ENCODE results near the gene HSF4.

Gene HSF4

DNA sequence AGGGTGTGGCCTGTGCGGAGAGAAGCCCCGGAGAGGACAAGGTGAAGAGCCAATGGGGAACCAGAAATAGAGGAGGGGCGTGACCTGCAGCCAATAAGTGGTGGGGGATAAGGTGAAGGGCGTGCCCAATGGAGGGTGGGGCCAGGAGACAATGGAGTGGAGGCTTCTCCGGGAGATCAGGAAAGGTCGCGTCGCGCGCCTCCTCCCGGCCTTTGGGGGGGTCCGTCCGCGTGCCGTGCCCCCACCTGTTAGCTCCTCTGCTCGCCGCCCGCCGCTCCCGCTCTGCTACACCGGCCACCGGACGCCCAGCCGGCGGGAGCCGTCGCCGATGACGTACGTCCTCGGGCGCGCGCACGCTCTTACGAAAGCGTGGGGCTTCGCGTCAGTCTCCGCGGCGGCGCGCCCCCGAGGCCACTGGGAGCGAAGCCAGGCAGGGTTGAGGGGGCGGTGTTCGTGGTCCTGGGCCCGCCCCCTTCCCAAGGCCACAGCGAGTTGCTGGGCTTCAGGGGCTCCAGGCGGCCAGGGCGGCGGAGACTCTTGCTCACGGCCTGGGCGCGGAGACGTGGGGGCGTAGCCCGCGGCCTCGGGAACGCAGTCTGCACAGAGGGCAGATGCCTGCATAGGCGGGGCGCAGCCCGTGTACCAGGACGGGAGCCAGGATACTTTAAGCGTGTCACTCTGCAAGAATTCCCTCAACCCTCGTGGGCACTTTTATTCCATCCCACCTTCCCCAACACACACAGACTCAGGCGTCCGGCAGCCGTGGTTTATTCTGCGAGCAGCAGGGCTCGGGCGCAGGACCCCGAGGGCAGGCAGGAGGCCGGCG, 19.3 kb downstream of the HSF4 start, which contains the start of gene MATCAP1:
MATCAP1 (minus strand) TSS at position 337 of the 826 bp plus-strand sequence. CDS start 3,353 bp downstream, outside the sequence.
- in situ Hi-C loops (cut with HindIII; ENCODE audit: low sequenced_read_pairs) = no loop called here

DNA sequence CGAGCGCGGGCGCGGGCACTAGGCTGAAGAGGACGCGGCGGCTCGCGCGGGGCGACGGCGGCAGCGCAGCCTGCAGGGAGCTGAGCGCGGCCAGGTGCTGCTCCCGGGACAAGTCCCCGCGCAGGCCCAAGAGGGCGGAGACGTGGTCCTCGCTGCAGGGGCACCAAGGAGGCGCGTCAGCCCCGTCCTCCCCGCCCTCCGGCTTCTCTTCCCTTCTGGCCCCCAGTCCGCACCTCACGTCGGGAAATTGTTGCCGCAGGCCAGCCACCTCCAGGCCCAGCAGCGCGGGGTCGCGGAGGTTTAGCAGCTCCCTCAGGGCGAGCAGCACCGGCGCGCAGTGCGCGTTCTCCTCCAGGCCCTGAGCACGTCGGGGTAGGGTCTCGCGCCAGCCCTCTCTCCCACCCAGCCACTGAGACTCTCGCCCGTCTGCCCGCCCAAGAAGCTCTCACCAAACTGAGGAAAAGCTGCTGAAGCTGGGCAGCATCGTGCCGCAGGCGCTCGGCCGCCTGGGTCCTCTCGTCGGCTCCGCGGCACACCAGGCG, 20.0 kb downstream of the HSF4 start:
- in situ Hi-C loops (cut with HindIII; ENCODE audit: low sequenced_read_pairs) = no loop called here

DNA sequence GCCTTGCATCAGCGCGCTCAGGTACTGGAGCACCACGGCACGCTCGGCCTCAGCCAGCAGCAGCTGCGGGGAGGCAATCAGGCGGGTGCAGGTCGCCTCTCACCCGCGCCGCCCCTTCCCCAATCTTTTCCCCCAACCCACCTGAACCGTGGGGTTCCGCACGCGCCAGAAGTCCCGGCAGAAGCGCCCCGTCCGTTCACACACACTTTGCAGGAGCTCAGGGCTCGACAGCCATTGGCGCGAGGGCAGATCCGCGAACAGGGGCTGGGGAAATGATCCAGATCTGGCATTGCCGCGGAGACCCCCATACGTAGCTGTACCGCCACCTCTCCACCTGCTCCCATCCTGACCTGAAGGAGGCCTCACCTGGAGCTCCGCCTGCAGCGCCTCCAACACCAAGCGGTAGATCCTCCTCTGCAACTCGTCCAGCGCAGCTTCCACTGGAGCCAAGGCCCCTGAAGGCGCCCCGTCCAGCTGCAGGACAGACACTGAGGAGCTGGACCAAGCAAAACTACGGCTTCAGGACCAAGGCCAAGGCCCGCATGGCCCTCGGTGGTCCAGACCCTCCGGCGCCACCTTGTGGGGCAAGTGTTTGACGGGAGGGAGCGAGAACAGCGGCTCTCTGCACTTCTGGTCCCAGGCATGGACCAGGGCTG, 20.6 kb downstream of the HSF4 start:
- in situ Hi-C loops (cut with HindIII; ENCODE audit: low sequenced_read_pairs) = no loop called here

DNA sequence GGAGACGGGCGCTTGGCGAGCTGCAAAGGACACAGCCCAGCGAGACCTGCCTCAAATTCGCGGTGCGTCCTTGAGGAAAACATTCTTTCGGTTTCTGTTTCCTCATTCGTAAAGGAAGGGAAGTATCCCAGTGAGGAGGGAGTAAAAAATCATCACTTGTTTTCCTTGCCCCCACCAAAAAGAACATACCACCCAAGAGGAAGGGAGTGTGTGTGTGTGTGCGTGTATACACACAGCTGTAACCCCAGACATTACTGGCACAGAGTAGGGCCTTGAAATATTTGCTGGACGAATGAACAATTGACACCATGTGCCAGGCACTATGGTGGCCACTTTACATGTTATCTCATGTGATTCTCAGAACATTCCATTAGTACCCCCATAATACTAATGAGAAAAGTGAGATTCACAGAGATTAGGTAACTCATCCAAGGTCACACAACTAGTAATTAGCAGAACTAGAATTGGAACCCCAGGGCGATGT, 21.1 kb downstream of the HSF4 start:
- in situ Hi-C loops (cut with HindIII; ENCODE audit: low sequenced_read_pairs) = no loop called here

DNA sequence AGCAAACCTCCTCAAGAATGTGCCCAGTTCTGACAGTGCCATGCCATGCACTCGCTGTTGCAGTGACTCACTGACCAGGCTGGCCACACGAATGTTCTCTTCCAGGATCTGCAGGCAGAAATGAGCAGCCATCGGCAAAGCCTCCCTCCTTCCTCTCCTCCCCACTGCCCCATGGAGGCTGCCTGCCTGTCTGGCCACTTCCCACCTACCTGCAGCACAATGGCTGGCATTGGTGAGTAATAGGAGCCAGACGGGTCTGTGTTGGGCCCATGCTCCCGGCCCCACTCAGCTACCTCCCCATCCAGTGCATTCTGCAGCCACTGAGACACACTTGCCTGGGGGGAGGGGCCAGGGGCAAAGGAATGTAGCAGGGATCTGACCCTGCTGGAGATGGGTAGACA, 22.0 kb downstream of the HSF4 start:
- in situ Hi-C loops (cut with HindIII; ENCODE audit: low sequenced_read_pairs) = no loop called here

DNA sequence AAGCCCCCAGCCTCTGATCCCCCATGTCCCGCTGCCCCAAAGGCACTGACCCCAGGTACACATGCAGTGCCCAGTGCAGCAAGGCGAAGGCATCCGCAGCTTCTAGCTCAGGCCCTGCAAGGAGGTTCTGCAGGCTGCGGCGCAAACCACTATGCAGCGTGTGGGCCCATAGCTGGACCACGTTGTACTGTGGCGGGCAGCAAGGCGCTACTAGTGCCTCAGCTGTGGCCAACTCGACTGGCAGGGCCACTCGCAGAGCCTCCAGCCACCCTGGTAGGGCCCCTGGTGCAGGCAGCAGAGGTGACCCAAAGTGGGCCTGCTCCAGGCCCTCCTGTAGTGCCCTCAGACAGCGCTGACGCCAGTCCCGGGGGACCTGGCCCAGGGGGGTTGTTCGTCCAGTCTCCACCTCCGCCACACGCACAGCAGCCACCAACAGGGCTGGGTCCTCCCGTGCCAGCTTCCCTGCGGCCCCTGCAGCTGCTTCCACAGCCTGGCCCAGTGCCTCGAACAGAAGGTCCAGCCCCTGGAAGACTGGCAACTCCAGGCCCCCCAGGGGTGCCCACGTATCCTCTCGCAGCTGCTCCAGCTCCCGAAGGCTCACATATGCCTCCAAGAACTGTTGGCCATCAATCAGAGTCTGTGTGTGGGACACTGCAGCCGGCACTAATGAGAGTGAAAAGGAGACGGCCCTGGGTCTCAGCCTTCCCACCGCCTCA, 22.8 kb downstream of the HSF4 start:
- in situ Hi-C loops (cut with HindIII; ENCODE audit: low sequenced_read_pairs) = no loop called here

DNA sequence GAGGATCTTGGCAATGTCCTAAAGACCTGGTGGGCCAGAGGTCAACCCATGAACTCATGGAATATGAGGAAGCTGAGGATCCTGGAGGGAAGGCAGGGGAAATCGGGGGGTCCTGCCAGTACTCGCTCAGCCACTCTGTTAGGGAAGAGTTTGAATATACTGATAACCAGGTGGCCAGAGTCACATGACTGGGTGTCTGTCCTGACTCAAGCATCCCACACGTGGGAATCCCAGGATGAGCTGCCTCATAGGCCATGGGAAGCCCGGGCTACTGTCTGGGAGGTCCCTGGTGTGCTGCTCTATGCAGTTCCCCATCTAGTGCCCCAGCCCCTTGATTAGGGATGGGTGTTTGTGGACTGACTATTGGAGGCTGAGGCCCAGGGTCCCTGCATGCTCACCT, 23.8 kb downstream of the HSF4 start:
- in situ Hi-C loops (cut with HindIII; ENCODE audit: low sequenced_read_pairs) = no loop called here

DNA sequence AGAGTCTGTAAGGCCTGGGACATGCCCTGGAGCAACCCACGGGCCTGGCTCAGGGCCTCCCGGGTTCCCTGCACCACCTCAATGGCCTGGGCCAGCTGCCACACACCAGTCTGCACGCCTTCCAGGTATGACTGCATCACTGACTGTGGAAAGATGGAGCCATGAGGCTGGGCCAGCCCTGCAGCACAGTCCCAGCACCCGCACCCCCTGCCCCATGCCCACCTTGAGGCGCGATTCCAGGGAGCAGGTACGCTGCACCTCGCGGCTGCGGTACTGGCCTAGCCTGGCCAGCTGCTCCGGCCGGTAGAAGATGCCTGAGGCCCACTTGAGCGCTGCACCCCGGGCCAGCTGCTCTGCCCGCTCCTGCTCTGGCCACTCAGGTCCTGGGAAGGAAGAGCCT, 24.3 kb downstream of the HSF4 start:
- in situ Hi-C loops (cut with HindIII; ENCODE audit: low sequenced_read_pairs) = no loop called here

DNA sequence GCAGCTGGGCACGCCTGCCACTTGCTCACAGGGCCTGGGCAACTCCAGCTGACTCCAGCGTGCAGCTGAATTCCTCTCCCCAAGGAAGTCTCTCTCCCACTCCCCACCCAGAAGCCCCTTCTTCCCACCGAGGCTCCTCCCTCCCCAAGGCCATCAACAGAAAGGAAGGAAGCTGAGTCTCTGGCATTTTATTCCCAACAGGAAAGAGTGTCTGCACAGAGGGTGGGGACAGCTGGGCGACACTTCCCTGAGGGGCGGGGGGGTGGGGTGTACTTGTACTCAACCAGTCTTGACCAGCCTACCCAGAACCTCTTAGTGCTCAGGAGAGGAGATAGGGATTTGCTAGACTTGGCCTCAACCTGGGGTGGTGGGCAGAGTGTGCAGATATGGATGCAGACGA, 25.5 kb downstream of the HSF4 start, which contains the start of gene EXOC3L1:
EXOC3L1 (minus strand) TSS at position 96 of the 400 bp plus-strand sequence. CDS start 460 bp downstream, outside the sequence.
- in situ Hi-C loops (cut with HindIII; ENCODE audit: low sequenced_read_pairs) = no loop called here

DNA sequence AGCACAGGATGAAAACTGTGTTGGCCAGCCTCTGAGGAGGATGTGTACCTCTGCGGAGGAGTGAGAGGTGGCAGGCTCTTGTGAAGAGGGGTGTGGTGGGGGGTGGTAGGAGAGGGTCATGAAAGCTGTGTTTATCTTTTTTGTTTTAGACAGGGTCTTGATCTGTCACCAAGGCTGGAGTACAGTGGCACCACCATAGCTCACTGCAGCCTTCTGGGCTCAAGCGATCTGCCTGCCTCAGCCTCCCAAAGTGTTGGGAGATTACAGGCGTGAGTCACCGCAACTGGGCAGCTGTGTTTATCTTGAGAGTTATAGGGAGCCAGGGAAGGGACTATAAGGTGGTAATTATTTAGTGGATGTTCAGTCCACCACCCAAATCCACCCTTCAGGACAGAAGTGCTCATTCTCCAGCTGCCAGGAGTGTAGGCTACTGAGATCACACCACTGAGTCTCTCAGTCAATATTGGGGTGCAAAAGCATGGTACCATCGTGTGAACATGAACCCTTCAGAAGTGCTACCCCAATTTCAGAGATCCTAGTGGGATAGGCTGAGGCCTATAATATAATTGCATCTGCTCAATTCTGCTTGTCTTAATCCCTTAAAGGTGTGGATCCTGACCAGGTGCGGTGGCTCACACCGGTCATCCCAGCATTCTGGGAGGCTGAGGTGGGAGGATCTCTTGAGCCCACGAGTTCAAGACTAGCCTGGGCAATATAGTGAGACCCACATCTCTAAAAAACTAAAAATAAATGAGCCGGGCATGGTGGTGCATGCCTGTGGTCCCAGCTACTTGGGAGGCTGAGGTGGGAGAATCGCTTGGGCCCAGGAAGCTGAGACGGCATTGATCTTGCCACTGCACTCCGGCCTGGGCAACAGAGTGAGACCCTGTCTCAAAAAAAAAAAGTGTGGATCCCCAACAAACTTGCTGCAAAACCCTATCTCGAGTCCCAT, 26.2 kb downstream of the HSF4 start:
- in situ Hi-C loops (cut with HindIII; ENCODE audit: low sequenced_read_pairs) = no loop called here

DNA sequence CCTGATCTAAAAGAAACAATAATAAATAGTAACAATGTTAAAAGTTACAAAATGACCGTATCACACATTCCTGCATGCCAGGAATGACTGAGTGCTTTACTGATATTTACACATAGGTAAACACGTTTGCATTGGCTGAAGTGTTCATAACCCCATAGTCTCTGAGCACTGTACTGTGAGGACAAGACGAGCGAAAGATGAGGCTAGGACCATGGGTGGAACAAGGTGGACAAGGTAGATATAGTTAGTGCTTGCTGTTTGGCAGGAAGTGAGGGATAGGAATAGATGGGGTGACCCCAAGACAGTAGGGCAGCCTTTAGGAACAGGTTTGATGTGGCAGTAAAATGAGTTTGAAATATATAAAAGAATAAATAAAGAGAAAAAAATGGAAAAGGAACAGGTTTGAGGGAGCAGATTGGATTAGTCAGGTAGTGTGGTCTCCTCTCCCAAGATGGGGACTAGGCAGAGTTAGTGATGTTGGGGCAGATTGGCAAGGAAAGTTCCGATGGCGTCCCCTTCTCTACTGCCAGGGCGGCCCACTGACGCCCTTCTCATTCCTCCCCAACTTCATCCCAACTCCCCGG, 27.0 kb downstream of the HSF4 start:
- in situ Hi-C loops (cut with HindIII; ENCODE audit: low sequenced_read_pairs) = no loop called here

DNA sequence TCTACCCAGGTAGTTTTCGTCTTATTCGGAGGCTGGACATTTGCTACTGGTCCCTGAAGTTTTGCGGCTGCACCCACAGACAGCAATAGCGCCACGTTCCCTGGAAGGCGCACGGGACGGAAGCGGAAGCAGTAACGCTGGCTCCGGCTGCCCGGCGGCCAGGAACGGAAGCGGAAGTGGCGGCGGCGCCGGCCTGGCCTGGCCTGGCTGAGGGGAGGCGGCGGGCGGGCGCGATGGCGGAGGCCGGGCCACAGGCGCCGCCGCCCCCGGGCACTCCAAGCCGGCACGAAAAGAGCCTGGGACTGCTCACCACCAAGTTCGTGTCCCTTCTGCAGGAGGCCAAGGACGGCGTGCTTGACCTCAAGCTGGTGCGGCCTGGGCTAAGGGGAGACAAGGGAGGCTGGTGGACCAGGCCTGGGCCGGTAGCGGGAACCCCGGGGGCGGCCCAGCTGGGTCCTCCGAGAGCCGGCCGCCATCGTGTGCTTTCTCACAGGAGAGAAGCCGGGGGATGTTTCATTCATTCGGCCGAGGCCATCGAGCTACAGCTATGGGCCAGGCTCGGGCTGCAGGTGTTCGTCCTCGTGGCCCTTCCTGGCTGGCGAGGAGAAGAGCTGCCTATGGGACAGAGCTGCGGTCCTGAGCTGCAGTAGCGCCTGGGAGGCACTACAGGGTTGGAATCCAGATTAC, 27.6 kb downstream of the HSF4 start, which contains the start of gene E2F4:
E2F4 (plus strand) TSS at position 161 of the 687 bp plus-strand sequence; CDS start at position 234, 73 bp downstream.
- in situ Hi-C loops (cut with HindIII; ENCODE audit: low sequenced_read_pairs) = no loop called here

DNA sequence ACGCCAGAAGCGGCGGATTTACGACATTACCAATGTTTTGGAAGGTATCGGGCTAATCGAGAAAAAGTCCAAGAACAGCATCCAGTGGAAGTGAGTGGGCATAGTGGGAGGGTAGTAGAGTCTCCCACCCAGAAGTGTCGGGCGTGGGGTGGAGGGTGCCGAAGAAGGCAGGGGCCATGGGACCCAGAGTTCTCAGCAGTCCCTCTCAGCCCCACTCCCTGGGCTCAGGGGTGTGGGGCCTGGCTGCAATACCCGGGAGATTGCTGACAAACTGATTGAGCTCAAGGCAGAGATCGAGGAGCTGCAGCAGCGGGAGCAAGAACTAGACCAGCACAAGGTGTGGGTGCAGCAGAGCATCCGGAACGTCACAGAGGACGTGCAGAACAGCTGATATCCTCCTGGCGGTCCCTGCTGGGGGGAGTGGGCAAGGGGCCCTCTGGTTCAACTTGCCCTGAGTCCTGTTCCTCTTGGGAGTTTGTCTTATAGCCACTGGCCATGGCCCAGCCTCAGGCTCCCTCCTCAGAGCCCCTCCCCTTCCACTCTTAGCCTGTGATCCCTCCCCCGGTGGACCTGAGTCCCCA, 28.3 kb downstream of the HSF4 start:
- in situ Hi-C loops (cut with HindIII; ENCODE audit: low sequenced_read_pairs) = no loop called here

DNA sequence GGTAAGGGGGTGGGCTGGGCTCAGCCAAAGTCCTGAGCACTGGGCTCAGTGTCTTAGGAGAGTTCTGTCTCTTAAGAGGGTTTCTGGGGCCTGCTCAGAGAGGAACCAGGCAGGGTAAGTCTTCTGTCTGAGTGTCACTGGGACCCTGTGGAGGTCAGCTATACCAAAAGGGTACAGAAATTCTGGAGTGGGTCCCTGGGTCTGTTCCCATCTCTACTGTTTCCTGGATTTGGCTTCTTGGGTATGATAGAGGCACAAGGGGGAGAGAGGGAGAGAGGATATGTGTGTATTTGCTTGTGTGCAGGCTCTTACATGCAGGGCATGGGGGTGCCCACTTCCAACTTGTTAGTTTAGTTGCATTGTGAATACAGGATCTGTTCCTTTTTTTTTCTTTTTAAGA, 29.0 kb downstream of the HSF4 start:
- in situ Hi-C loops (cut with HindIII; ENCODE audit: low sequenced_read_pairs) = no loop called here

DNA sequence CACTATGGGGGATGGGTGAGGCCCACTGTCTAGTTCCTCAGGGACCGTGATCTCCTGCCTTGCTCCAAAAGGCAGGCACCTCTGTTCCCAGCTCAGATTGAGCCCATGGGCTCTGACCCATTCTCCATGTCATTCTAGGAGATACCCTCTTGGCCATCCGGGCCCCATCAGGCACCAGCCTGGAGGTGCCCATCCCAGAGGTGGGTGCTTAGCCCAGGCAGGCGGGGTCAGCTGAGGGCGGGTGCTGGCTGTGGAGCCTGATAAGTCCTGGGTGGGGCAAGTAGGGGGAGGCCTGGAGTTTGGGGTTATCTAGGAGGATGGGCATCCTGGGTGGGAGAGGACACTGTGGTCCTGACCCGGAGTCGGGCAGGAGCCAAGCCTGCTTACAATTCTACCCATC, 29.7 kb downstream of the HSF4 start:
- in situ Hi-C loops (cut with HindIII; ENCODE audit: low sequenced_read_pairs) = no loop called here

DNA sequence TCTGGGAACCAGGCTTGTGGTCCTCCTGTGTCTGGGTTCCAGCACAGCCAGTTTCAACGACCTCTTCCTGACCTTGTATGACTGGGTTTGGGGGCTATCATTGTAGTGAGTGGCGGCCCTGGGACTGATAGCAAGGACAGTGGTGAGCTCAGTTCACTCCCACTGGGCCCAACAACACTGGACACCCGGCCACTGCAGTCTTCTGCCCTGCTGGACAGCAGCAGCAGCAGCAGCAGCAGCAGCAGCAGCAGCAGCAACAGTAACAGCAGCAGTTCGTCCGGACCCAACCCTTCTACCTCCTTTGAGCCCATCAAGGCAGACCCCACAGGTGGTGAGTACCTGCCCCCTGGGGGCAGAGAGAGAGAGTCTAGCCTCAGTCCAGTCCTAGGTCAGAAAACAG, 31.1 kb downstream of the HSF4 start:
- in situ Hi-C loops (cut with HindIII; ENCODE audit: low sequenced_read_pairs) = no loop called here

DNA sequence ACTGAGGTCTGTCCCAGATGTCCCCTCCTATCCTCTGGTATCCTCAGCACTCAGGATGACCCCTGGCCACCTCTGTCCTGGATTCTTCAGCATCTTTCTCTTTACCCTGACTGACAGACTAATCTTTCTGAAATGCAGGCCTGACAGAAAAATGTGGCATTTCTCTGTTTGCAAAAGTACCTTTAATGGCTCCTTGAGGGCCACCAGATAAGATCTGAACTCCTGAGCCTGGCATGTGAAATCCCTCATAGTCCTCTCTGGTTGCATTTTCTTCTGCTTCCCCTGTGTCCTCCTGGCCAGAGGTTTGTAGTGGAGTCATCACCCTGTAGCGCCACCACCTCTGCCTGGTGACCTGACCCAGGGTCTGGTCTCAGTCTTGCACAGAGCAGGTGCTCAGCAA, 32.3 kb downstream of the HSF4 start:
- in situ Hi-C loops (cut with HindIII; ENCODE audit: low sequenced_read_pairs) = no loop called here

DNA sequence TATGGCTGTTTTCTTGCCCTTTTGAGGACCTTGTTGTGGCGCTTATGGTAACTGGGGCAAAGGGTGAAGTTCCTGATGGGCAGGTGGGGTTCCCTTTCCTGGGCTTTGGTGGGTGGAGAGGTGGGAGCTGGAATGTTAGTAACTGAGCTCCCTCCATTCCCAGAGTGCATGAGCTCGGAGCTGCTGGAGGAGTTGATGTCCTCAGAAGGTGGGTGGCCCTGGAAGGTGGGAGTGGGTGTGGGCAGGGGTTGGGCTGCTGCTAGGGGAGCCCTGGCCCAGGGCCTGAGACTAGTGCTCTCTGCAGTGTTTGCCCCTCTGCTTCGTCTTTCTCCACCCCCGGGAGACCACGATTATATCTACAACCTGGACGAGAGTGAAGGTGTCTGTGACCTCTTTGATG, 33.2 kb downstream of the HSF4 start:
- in situ Hi-C loops (cut with HindIII; ENCODE audit: low sequenced_read_pairs) = no loop called here
